Mesothelial cell of epicardium (in vitro differentiated cells): ENCODE measurements around the gene TUBD1. TPM values are rescaled to one million over a fixed set of nuclear protein-coding genes. Genes with fewer than 3 reads are reported as not detected.

ENCODE experiments used
- DNase-seq, 2 experiments: peaks; one replicate each; pipeline ENCODE4 v3.0.0; 2021; ENCODE audit warnings: low spot score in 2 of 2; ENCODE audit not compliant: unreplicated experiment in 2 of 2
- H3K27ac Mint-ChIP-seq: 2 replicates; pipeline ENCODE4 v1.8.0; 2021; ENCODE audit warnings: mixed read lengths
- H3K27me3 Mint-ChIP-seq: 2 replicates; pipeline ENCODE4 v1.8.0; 2021; ENCODE audit warnings: low read depth, mixed read lengths
- H3K36me3 Mint-ChIP-seq: 2 replicates; pipeline ENCODE4 v1.8.0; 2021; ENCODE audit warnings: mixed read lengths
- H3K4me1 Mint-ChIP-seq: 2 replicates; pipeline ENCODE4 v1.8.0; 2021; ENCODE audit warnings: mixed read lengths
- H3K4me3 Mint-ChIP-seq: 2 replicates; pipeline ENCODE4 v1.8.0; 2021; ENCODE audit warnings: mild to moderate bottlenecking, moderate library complexity, mixed read lengths
- H3K9me3 Mint-ChIP-seq: 2 replicates; pipeline ENCODE4 v1.8.0; 2021; ENCODE audit warnings: mixed read lengths
- total RNA-seq: library from RNA; stranded (reverse); gene quantifications from 3 replicates; pipeline ENCODE4 v1.2.1, GENCODE V29; 2021
- TF ChIP-seq, protein P1 (sequence below): fragments of 200-600 bp; sonication (generic); IDR thresholded peaks from one replicate; pipeline ENCODE4 v1.5.0; 2021; ENCODE audit warnings: antibody characterized with exemption; ENCODE audit not compliant: unreplicated experiment

The TUBD1 gene
- total RNA-seq, 1 donor from 2014 or later = 13.0 TPM

DNA sequence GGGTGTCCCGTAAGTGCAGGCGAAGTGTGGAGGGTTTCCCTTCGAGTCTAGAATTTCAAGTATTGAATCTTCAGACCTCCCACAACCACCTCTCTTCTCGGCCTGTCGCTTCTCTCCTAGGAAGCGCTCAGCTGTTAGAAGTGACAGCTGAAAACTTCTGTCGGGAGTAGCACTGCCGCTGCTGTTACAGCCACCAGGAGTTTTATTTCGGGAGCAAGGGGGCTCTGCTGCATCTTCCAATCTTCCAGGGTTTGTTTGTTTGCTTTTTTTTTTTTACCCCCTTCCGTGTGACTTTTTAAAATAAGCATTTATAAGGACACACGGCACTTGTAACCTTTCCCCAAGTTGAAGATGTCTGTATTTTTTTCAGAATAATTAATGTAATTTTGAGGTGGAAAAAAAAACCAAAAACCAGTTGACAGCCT is 945 bp upstream of the TUBD1 start:
- peak in 1 of 2 experiments; percentile 50 for DNase-seq
- peak overlapping the region; percentile 99 for H3K4me3 Mint-ChIP-seq
- peaks cover 22% of the 10 kb centered on the region for H3K4me1 Mint-ChIP-seq
- H3K27me3 Mint-ChIP-seq = no peaks in the 10 kb centered on the region
- H3K9me3 Mint-ChIP-seq = no peaks in the 10 kb centered on the region
- TF ChIP-seq, protein P1, sequence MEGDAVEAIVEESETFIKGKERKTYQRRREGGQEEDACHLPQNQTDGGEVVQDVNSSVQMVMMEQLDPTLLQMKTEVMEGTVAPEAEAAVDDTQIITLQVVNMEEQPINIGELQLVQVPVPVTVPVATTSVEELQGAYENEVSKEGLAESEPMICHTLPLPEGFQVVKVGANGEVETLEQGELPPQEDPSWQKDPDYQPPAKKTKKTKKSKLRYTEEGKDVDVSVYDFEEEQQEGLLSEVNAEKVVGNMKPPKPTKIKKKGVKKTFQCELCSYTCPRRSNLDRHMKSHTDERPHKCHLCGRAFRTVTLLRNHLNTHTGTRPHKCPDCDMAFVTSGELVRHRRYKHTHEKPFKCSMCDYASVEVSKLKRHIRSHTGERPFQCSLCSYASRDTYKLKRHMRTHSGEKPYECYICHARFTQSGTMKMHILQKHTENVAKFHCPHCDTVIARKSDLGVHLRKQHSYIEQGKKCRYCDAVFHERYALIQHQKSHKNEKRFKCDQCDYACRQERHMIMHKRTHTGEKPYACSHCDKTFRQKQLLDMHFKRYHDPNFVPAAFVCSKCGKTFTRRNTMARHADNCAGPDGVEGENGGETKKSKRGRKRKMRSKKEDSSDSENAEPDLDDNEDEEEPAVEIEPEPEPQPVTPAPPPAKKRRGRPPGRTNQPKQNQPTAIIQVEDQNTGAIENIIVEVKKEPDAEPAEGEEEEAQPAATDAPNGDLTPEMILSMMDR = no peak
- peak overlapping the region; percentile 97 for H3K27ac Mint-ChIP-seq
- no peaks in the 10 kb centered on the region for H3K36me3 Mint-ChIP-seq

GRCh38 chr17:59892251-59892923 is 356 bp downstream of the TUBD1 start:
- Mint-ChIP-seq H3K27ac (peak overlapping the region; percentile 97), H3K27me3 (no peaks in the 10 kb centered on the region), H3K4me1 (peaks cover 22% of the 10 kb centered on the region), H3K4me3 (peak overlapping the region; percentile 99), H3K36me3 (peaks cover 5% of the 10 kb centered on the region), H3K9me3 (no peaks in the 10 kb centered on the region)
- DNase-seq = no peak
- TF ChIP-seq, protein P1 = no peak

DNA sequence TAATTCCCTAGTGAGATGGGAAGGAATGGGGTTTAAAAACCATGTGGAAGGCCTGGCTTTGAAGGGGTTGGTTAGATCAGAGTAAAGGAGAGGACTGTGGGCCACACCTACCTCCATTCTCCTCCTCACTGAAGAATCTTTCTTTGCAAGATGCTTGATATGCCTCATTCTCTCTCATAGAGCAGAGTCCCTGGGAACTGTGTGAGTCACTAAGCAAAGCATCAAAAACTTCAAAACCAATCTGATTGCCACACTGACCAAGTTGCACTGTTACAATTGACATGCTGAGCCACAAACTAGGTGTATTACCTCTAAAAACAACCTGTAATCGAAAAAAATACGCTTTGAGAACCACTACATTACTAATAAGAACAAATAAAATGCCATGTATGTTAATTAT is 2.0 kb downstream of the TUBD1 start:
- Mint-ChIP-seq H3K4me1 (peaks cover 22% of the 10 kb centered on the region), H3K27ac (no peak overlapping the region), H3K36me3 (peaks cover 8% of the 10 kb centered on the region), H3K9me3 (no peaks in the 10 kb centered on the region), H3K27me3 (no peaks in the 10 kb centered on the region), H3K4me3 (peak overlapping the region; percentile 16)
- TF ChIP-seq, protein P1 = no peak
- DNase-seq = no peak

- H3K9me3 Mint-ChIP-seq = no peaks in the 10 kb centered on the region
- H3K27me3 Mint-ChIP-seq = no peaks in the 10 kb centered on the region
Observed at GRCh38 chr17:59888145-59888750, 4.5 kb downstream of the TUBD1 start.

DNA sequence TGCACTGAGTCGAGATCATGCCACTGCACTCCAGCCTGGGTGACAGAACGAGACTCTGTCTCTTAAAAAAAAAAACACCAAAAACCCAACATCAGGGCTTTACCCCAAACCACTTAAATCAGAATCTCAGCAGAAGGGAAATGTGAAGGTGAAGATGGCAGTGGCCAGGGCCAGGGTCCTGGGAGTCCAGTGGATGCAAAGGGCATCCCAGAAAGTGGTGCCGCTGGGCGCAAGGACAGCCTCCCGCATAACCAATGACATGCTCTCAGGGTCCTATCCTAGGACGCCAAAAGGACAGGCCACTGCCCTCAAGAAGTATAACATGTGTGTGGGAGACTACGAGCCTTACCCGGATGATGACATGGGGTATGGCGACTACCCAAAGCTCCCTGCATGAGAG is 7.9 kb downstream of the TUBD1 start:
- no peak overlapping the region for H3K27ac Mint-ChIP-seq
- no peak overlapping the region for H3K4me3 Mint-ChIP-seq
- no peak for DNase-seq
- no peaks in the 10 kb centered on the region for H3K27me3 Mint-ChIP-seq
- peaks cover 18% of the 10 kb centered on the region for H3K36me3 Mint-ChIP-seq
- no peaks in the 10 kb centered on the region for H3K9me3 Mint-ChIP-seq
- TF ChIP-seq, protein P1 = no peak
- no peaks in the 10 kb centered on the region for H3K4me1 Mint-ChIP-seq

More at GRCh38 chr17:59888145-59888750, 4.5 kb downstream of the TUBD1 start:
- no peak for DNase-seq
- TF ChIP-seq, protein P1 = no peak
- Mint-ChIP-seq H3K4me1 (peaks cover 9% of the 10 kb centered on the region), H3K4me3 (no peak overlapping the region), H3K27ac (no peak overlapping the region), H3K36me3 (peaks cover 11% of the 10 kb centered on the region)
